ENCODE results near the gene SCN8A.

The SCN8A gene

GRCh38 chr12:51675071-51675803, 84.2 kb downstream of the SCN8A start:
- DNase-seq: no peak

GRCh38 chr12:51676875-51677274, 85.8 kb downstream of the SCN8A start:
- DNase-seq: no peak

GRCh38 chr12:51677284-51677968, 86.4 kb downstream of the SCN8A start:
- peak; percentile 76 for DNase-seq

- peak; percentile 55 for DNase-seq
Measured at GRCh38 chr12:51678086-51678724, 87.2 kb downstream of the SCN8A start.

GRCh38 chr12:51682981-51683380, 91.9 kb downstream of the SCN8A start:
- DNase-seq: no peak

- no peak for DNase-seq
Measured at GRCh38 chr12:51683763-51684357, 92.8 kb downstream of the SCN8A start.

- no peak for DNase-seq
Measured at GRCh38 chr12:51686727-51687126, 95.7 kb downstream of the SCN8A start.

- DNase-seq: peak; percentile 41
Measured at GRCh38 chr12:51687177-51687576, 96.1 kb downstream of the SCN8A start.

- DNase-seq: peak; percentile 56
Measured at GRCh38 chr12:51687614-51688013, 96.6 kb downstream of the SCN8A start.

- no peak for DNase-seq
Measured at GRCh38 chr12:51689983-51690382, 99.0 kb downstream of the SCN8A start.

GRCh38 chr12:51692016-51692415, 101.0 kb downstream of the SCN8A start:
- DNase-seq: no peak

GRCh38 chr12:51693569-51693968, 102.5 kb downstream of the SCN8A start:
- no peak for DNase-seq

GRCh38 chr12:51694146-51694545, 103.1 kb downstream of the SCN8A start:
- DNase-seq: no peak

- no peak for DNase-seq
Measured at GRCh38 chr12:51695241-51696010, 104.4 kb downstream of the SCN8A start.

- DNase-seq: no peak
Measured at GRCh38 chr12:51699219-51699618, 108.2 kb downstream of the SCN8A start.

GRCh38 chr12:51700887-51701286, 109.9 kb downstream of the SCN8A start:
- DNase-seq: no peak

- no peak for DNase-seq
Measured at GRCh38 chr12:51702587-51702986, 111.6 kb downstream of the SCN8A start.

GRCh38 chr12:51705450-51705849, 114.4 kb downstream of the SCN8A start:
- DNase-seq: no peak

- no peak for DNase-seq
Measured at GRCh38 chr12:51706206-51706605, 115.2 kb downstream of the SCN8A start.

GRCh38 chr12:51714666-51715065, 123.6 kb downstream of the SCN8A start:
- DNase-seq: no peak

GRCh38 chr12:51717326-51717925, 126.4 kb downstream of the SCN8A start:
- no peak for DNase-seq

GRCh38 chr12:51721282-51721940, 130.4 kb downstream of the SCN8A start:
- no peak for DNase-seq

All from NCI-H526 treated with DMSO at 0.1 percent for 48 hours (cell line).